Measurements from ENCODE around the gene PUS1. TPM values are rescaled to one million over a fixed set of nuclear protein-coding genes. Genes with fewer than 3 reads are reported as not detected.

Gene PUS1
- total and polyA plus RNA-seq, 2 of the 4 experiments (the other 2 are of a cell fraction) = 14.0 to 36.7 TPM

DNA sequence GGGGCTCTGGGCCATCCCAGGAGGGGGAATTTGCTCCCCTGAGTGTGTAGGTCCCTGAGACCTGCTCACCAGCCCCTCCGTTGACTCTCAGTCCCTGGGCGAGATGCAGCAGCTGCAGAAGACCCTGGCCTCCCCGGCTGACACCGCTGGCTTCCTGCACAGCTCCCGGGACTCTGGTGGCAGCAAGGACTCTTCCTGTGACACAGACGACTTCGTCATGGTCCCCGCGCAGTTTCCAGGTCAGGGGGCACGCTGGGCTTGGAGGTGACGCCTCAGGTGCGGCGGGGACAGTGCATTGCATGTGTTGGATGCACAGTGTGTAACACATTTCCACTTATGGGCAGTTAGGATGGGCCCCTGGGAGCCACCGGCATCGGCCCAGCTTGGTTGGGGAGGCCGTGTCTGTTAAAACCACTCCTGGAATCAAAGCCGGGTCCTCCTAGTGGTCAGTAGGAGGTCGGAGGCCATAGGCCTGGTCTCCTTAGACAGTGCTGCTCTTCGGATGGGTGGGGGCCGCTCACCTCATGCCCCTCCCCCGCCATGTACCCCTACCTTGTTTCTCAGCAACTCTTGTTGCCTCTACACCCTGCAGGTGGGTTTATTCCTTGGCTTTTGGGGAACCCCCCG lies 17.1 kb upstream of the PUS1 start:
- peak overlapping the region; percentile 3 for H2AFZ ChIP-seq (replicated peaks; ENCODE audit: low read length, poor library complexity)
- H2AK9ac ChIP-seq (replicated peaks; ENCODE audit: low read depth, low read length, poor library complexity) = peak overlapping the region; percentile 87
- H4K8ac ChIP-seq (ENCODE audit: low read depth in 2 of 2, low read length in 2 of 2) = no peak overlapping the region
- H4K20me1 ChIP-seq (ENCODE audit: insufficient read depth, low read length) = peaks cover 14% of the 10 kb centered on the region
- ChIA-PET CTCF (no interaction called here), POLR2A (ENCODE audit: unreplicated experiment) (no interaction called here)
- ATAC-seq (ENCODE audit: low read depth) = peak; percentile 22
- no peak overlapping the region for H3K4me2 ChIP-seq (ENCODE audit: low read depth, low read length)
- H3K4me3 ChIP-seq (ENCODE audit: insufficient read depth, low read depth, low read length) = no peak overlapping the region
- peaks cover 9% of the 10 kb centered on the region for H3K4me1 ChIP-seq (ENCODE audit: control insufficient read depth, insufficient read depth, low read length)
- H3K9me3 ChIP-seq (ENCODE audit: control insufficient read depth, insufficient read depth, low read length) = no peaks in the 10 kb centered on the region
- H3K27ac ChIP-seq (ENCODE audit: insufficient read depth, low read length) = peak overlapping the region; percentile 3; the same call in 1 of the 2 replicates
- no peak for DNase-seq
- peaks cover 76% of the 10 kb centered on the region for H3K36me3 ChIP-seq (ENCODE audit: control insufficient read depth, insufficient read depth, low read length)
- BruUV-seq (replicated peaks) = no TSS peak
- no peak overlapping the region for H3K14ac ChIP-seq (replicated peaks; ENCODE audit: low read depth, low read length)
- in situ Hi-C loops (cut with MboI; ENCODE audit: low sequenced_read_pairs) (no loop called here), intact Hi-C loops (cut with micrococcal nuclease) (no loop called here), dilution Hi-C loops (cut with HindIII; ENCODE audit: low sequenced_read_pairs, unreplicated experiment) (no loop called here)
- H3K4ac ChIP-seq (ENCODE audit: low read depth, low read length) = no peak overlapping the region; the same call in 1 of the 2 replicates
- H2BK15ac ChIP-seq (ENCODE audit: low read depth, low read length) = no peak overlapping the region
- no peak overlapping the region for H4K91ac ChIP-seq (ENCODE audit: insufficient read depth, low read depth, low read length)
- H2BK120ac ChIP-seq (ENCODE audit: low read depth, low read length) = no peak overlapping the region
- H3K18ac ChIP-seq (ENCODE audit: low read depth, low read length) = no peak overlapping the region
- H3K9ac ChIP-seq (ENCODE audit: low read depth, low read length) = no peak overlapping the region
- peak overlapping the region; percentile 27; the same call in 1 of the 2 replicates for H2AK5ac ChIP-seq (ENCODE audit: low read depth, low read length)
- H2BK20ac ChIP-seq (ENCODE audit: low read depth, low read length) = no peak overlapping the region
- H3K23ac ChIP-seq (ENCODE audit: low read depth, low read length) = no peak overlapping the region
- H3K56ac ChIP-seq (ENCODE audit: extremely low read depth, insufficient read depth, low read length) = no peak overlapping the region
- H2BK5ac ChIP-seq (ENCODE audit: low read depth, low read length, poor library complexity, severe bottlenecking) = no peak overlapping the region
- no peaks in the 10 kb centered on the region for H3K9me1 ChIP-seq (ENCODE audit: insufficient read depth, low read length)
- 100% methylated on average over 1 of the region's 22 CpGs; no CpG with 5 or more reads in 1 of the 2 experiments for WGBS, 2 experiments (ENCODE audit: extremely low coverage in 2 of 2, insufficient read length in 1 of 2)
- no peak overlapping the region for H4K5ac ChIP-seq (ENCODE audit: low read depth, low read length)
- 0 out of 4 replicates have a peak, but pooled peaks cover 0 to 13% of the 10 kb centered on the region in 2 experiments for H3K79me1 ChIP-seq (ENCODE audit: low read depth in 1 of 2, low read length in 2 of 2)
- no peaks in the 10 kb centered on the region for H3K27me3 ChIP-seq (ENCODE audit: control insufficient read depth, insufficient read depth, low read length)
- TF ChIP-seq, protein P1, sequence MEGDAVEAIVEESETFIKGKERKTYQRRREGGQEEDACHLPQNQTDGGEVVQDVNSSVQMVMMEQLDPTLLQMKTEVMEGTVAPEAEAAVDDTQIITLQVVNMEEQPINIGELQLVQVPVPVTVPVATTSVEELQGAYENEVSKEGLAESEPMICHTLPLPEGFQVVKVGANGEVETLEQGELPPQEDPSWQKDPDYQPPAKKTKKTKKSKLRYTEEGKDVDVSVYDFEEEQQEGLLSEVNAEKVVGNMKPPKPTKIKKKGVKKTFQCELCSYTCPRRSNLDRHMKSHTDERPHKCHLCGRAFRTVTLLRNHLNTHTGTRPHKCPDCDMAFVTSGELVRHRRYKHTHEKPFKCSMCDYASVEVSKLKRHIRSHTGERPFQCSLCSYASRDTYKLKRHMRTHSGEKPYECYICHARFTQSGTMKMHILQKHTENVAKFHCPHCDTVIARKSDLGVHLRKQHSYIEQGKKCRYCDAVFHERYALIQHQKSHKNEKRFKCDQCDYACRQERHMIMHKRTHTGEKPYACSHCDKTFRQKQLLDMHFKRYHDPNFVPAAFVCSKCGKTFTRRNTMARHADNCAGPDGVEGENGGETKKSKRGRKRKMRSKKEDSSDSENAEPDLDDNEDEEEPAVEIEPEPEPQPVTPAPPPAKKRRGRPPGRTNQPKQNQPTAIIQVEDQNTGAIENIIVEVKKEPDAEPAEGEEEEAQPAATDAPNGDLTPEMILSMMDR (conservative IDR thresholded peaks at IDR 0.05; ENCODE audit: low read depth, low read length) = 0 out of 2 replicates have a peak, but pooled peaks have one; percentile 4
- no peak for TF ChIP-seq NFE2L2 (IDR thresholded peaks at IDR 0.05; ENCODE audit: low read depth, low read length)

All from IMR-90 (cell line).